ENCODE results near the gene BCO2.

- TF ChIP-seq CTCF (IDR thresholded peaks at IDR 0.05) = no peak
- TF ChIP-seq POLR2A (IDR thresholded peaks at IDR 0.05) = no peak
- TF ChIP-seq POLR2AphosphoS5 (IDR thresholded peaks at IDR 0.05) = no peak
These were observed 14.3 kb upstream of the BCO2 start for GRCh38 chr11:112161012-112161411.

Data from prostate gland (tissue), 2 donors.